HG02943 (cell line): ENCODE results near the gene VCAM1.
"Not testable (repeated sequence)": the region's sequence is repeated elsewhere in the genome, so short reads cannot be mapped to it uniquely, and the experiment has no call there.

Experiments
- ATAC-seq: cut with Tn5 transposase; IDR thresholded peaks from one replicate; pipeline ENCODE4 v1.9.1; 2021; ENCODE audit warnings: mild to moderate bottlenecking, low read depth, moderate library complexity; ENCODE audit not compliant: unreplicated experiment

VCAM1 gene

DNA sequence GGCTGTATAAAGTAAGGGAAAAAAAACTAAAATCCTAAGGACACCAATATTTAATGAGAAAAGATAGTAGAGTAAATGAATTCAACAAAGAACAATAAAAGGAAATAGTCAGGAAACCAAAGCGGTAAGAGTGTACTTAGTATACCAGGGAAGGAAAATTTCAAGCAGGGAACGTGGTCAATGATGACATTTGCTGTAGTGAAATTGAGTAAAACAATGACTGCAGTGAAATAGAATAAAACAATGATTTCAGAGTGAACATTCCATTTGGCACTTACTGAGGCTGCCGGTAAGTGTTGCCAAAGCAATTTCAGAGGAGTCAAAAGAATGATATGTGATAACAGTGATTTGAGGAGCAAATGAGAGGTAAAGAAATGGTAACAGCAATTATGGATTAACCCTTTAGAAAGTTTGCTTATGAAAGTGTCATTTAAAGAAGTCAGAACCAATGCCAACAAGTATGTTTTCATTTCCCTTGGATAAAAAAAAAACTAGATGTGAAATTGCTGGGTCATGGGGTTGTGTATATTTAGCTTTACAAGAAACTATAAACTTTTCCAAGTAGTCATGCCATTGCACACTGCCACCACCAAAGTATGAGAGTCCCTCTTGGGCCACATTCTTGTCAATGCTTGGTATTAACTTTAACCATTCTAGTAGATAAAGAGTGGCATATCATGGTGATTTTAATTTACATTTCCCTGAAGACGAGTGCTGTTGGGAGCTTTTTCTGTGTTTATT is 50.5 kb downstream of the VCAM1 start:
- ATAC-seq = no peak

DNA sequence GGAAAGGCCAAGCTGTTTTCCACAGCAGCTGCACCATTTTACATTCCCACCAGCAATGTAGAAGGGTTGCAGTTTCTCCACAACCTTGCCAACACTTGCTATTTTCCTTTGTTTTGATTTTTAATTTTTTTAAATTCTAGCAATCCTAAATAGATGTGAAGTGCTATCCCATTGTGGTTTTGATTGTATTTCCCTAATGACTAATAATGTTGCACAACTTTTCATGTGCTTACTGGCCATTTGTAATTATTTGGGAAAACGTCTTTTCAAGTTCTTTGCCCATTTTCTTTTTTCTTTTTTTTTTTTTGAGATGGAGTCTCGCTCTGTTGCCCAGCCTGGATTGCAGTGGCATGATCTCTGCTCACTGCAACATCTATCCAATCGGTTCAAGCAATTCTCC is 53.9 kb downstream of the VCAM1 start:
- ATAC-seq = no peak

DNA sequence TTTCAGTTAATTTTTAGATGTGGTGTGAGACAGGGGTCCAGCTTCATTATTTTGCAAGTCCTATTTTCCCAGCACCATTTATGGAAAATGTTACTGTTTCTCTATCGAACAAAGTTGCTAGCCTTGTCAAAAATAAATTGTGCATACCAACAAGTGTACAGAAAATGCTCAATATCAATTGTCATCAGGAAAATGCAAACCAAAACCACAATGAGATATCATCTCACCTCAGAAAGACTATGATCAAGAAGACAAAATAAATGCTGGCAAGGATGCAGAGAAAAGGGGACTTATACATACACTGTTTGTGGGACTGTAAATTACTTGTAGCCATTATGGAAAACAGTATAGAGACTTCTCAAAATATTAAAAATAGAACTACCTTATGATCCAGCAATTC is 54.8 kb downstream of the VCAM1 start:
- no peak for ATAC-seq

GRCh38 chr1:100775483-100775882 is 55.9 kb downstream of the VCAM1 start:
- no peak for ATAC-seq

DNA sequence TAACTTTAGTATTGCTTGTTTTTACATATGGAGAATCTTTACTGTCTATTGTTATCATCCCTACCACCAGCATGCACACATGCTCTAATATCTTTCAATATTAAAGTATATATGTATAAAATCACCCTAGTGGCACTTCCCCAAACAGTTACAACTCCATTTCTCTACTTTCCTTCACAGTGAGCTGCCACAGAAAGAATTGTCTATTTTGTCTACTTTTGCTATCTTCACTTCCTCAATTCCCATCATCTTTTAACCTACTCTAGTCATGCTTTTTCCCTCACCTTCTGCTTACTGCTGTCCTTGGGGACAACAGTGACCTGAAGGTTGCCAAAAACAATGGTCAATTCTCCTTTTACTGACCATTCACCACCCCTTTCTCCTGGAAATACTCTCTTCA is 59.2 kb downstream of the VCAM1 start:
- no peak for ATAC-seq

DNA sequence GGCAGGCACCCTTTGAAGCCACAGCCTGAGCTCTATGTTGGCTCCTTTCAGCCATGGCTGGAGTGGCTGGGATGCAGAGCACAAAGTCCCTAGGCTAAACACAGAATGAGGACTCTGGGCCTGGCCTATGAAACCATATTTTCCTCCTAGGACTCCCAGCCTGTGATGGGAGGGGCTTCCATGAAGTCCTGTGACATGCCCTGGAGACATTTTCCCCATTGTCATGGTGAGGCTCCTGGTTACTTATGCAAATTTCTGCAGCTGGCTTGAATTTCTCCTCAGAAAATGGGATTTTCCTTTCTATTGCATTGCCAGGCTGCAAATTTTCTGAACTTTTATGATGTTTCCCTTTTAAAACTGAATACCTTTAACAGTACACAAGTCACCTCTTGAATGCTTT is 61.3 kb downstream of the VCAM1 start:
- no peak for ATAC-seq

DNA sequence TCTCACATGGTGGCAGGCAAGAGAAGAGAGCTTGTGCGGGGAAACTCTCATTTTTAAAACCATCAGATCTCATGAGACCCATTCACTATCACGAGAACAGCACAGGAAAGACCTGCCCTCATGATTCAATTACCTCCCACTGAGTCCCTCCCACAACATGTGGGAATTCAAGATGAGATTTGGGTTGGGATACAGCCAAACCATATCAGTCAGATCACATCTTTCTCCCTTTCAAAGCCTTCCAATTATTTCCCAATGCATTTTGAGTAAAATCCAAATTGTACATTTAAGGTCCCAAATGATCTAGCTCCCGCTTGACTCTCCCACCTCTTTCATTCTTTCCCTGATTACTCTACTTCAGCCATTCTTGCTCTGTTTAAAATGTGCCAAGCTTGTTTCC is 62.2 kb downstream of the VCAM1 start:
- not testable (repeated sequence) for ATAC-seq

DNA sequence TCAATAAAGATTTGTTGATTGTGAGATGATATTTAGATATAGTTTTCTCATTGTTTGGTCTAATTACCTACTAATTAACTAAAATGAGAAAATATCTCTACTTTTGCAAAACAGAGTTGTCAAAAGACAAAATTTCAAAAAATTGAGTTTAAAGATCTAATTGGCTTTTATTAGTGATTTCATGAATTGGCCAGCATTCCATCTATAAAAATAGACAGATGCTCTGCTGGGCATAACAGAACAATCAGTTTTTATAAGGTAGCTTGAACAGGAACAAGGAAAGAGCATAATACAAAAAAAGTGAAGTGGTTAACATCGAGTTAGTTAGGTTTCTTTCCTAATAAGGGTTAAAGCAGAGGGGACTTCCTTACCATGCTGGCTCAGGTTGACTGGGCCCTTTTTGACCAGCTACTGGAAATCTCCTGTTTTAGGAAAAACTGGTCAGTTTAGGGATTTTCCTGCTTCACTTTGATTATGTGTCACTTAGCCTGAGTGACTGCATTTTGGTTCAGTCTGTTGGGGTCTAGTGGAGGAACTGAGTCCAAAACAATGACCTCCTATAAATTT is 63.0 kb downstream of the VCAM1 start:
- ATAC-seq = no peak

DNA sequence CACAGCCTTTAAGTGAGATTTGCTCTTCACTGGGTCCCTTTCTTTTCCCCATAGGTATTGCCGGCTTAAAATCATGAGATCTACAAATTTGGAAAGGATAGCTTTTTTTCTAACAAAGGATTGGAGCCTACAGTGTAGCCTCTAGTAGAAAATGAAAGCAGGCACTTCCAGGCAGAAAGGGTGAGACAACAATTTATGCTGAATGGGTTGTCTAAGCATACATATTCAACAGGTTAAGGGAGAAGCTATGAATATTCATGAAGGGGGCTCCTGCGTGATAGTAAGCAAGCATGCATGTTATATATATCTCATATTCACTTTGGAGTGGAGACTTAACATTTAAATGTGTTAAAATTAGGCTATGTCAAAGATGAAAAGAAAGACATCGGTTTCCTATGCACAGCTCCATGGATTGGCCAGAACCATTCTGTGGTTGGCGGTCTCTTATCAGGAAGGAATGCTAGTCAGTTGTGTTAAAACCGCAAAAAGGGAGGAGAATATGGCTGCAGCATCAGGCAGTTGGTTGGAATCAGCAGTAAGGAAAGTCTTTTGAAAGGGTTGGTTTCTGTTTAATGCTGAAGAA is 66.0 kb downstream of the VCAM1 start:
- ATAC-seq = no peak

GRCh38 chr1:100786870-100787269 is 67.3 kb downstream of the VCAM1 start:
- no peak for ATAC-seq
